DMS 273 treated with DMSO at 0.1 percent for 48 hours (cell line): ENCODE measurements around the gene IL1R1.

Experiments used
- DNase-seq: peaks from one replicate; lab custom pipeline; 2025; lab: John Stamatoyannopoulos, UW

IL1R1 gene

GRCh38 chr2:102176172-102176571, 33.6 kb downstream of the IL1R1 start:
- no peak for DNase-seq

GRCh38 chr2:102177814-102178478, 35.4 kb downstream of the IL1R1 start:
- no peak for DNase-seq

GRCh38 chr2:102179061-102179460, 36.5 kb downstream of the IL1R1 start:
- DNase-seq, result no peak

- DNase-seq, result no peak
Measured at GRCh38 chr2:102179788-102180686, 37.5 kb downstream of the IL1R1 start.

GRCh38 chr2:102180687-102180999, 38.1 kb downstream of the IL1R1 start:
- no peak for DNase-seq

- no peak for DNase-seq
Measured at GRCh38 chr2:102181376-102181775, 38.8 kb downstream of the IL1R1 start.

GRCh38 chr2:102181919-102182635, 39.5 kb downstream of the IL1R1 start:
- DNase-seq, result no peak

- DNase-seq, result no peak
Measured at GRCh38 chr2:102184018-102184417, 41.5 kb downstream of the IL1R1 start.

GRCh38 chr2:102184568-102184967, 42.0 kb downstream of the IL1R1 start:
- no peak for DNase-seq

- no peak for DNase-seq
Measured at GRCh38 chr2:102185347-102185746, 42.8 kb downstream of the IL1R1 start.

- DNase-seq, result no peak
Measured at GRCh38 chr2:102186791-102187495, 44.4 kb downstream of the IL1R1 start, which contains the start of gene IL1RL2. Gene IL1RL2, plus strand, starts transcription at chr2:102187023. Its CDS starts 845 bp downstream, at chr2:102187868.

GRCh38 chr2:102187496-102188150, 45.1 kb downstream of the IL1R1 start:
- DNase-seq, result no peak

GRCh38 chr2:102190430-102191107, 48.0 kb downstream of the IL1R1 start:
- no peak for DNase-seq

GRCh38 chr2:102191501-102191900, 49.0 kb downstream of the IL1R1 start:
- DNase-seq, result no peak

GRCh38 chr2:102193074-102193473, 50.5 kb downstream of the IL1R1 start:
- no peak for DNase-seq

GRCh38 chr2:102194609-102195268, 52.2 kb downstream of the IL1R1 start:
- no peak for DNase-seq

GRCh38 chr2:102197389-102198137, 55.0 kb downstream of the IL1R1 start:
- DNase-seq, result no peak

- DNase-seq, result no peak
Measured at GRCh38 chr2:102200539-102200938, 58.0 kb downstream of the IL1R1 start.

GRCh38 chr2:102204638-102205037, 62.1 kb downstream of the IL1R1 start:
- no peak for DNase-seq
